ENCODE data around the gene RFX1.

RFX1 gene

GRCh38 chr19:13961826-13962698 is 44.1 kb downstream of the RFX1 start:
- no peak for DNase-seq (ENCODE audit: low spot score)

GRCh38 chr19:13960863-13961784 is 45.0 kb downstream of the RFX1 start:
- no peak for DNase-seq (ENCODE audit: low spot score)

- no peak for DNase-seq (ENCODE audit: low spot score)
Measured at GRCh38 chr19:13959962-13960862, 45.9 kb downstream of the RFX1 start.

GRCh38 chr19:13959141-13959961 is 46.8 kb downstream of the RFX1 start:
- DNase-seq (ENCODE audit: low spot score) = no peak

GRCh38 chr19:13958043-13958442 is 48.1 kb downstream of the RFX1 start:
- no peak for DNase-seq (ENCODE audit: low spot score)

GRCh38 chr19:13957051-13957450 is 49.1 kb downstream of the RFX1 start:
- no peak for DNase-seq (ENCODE audit: low spot score)

GRCh38 chr19:13956365-13956744 is 49.8 kb downstream of the RFX1 start:
- no peak for DNase-seq (ENCODE audit: low spot score)

GRCh38 chr19:13955662-13956364 is 50.3 kb downstream of the RFX1 start:
- no peak for DNase-seq (ENCODE audit: low spot score)

- no peak for DNase-seq (ENCODE audit: low spot score)
Measured at GRCh38 chr19:13954185-13954584, 51.9 kb downstream of the RFX1 start.

- DNase-seq (ENCODE audit: low spot score) = no peak
Measured at GRCh38 chr19:13952931-13953531, 53.1 kb downstream of the RFX1 start.

- DNase-seq (ENCODE audit: low spot score) = peak; percentile 99
Measured at GRCh38 chr19:13952154-13952930, 53.8 kb downstream of the RFX1 start, which contains the start of gene DCAF15. Gene DCAF15 (plus strand): TSS chr19:13952509. CDS start chr19:13952513, 4 bp downstream.

- no peak for DNase-seq (ENCODE audit: low spot score)
Measured at GRCh38 chr19:13951799-13952153, 54.3 kb downstream of the RFX1 start.

GRCh38 chr19:13951043-13951442 is 55.1 kb downstream of the RFX1 start:
- no peak for DNase-seq (ENCODE audit: low spot score)

- DNase-seq (ENCODE audit: low spot score) = no peak
Measured at GRCh38 chr19:13946414-13946813, 59.7 kb downstream of the RFX1 start.

GRCh38 chr19:13942023-13942684 is 64.0 kb downstream of the RFX1 start:
- DNase-seq (ENCODE audit: low spot score) = no peak

GRCh38 chr19:13938301-13939064 is 67.6 kb downstream of the RFX1 start, which contains the start of gene PODNL1:
Gene PODNL1 (minus strand): TSS chr19:13938417. CDS start chr19:13938181, 236 bp downstream.
- DNase-seq (ENCODE audit: low spot score) = peak; percentile 73

- DNase-seq (ENCODE audit: low spot score) = no peak
Measured at GRCh38 chr19:13937479-13938300, 68.4 kb downstream of the RFX1 start.
